ENCODE data around the gene TTLL11.

DNA sequence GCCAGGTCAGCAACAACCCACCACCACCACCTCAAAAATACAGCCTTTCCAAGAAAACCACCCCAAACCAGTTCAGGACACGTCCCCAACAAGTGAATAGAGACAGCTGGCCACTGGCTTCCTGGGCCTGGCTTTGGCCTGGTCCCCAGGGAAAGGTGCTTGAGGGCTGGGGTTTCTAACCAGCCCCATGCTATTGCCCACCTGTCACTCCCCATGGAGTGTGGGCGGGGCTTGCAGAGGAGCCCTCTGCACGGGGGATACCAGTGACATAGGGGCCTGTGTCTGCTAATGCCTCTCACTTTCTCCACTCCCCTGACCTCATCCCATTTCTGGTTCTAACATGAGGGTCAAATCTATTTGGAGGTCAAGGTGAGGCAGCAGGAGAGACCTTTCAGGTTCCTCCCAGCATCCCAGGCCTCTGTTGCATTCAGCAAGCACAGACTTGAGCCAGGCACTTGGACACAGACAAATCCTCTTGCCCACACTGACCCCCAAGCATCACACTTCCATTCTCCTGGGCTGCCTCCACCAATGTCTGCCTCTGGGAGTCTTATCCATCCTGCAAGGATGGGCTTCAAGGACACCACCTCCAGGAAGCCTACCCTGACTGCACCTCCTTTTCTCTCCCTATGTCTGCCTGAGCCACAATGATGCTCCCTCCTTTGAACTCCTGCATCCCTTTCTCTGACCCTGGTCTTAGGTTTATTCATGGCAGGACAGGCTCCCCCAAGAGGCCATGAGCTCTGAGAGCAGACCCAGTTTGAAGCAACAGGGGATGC, 16.1 kb upstream of the TTLL11 start:
- TF ChIP-seq EP300 (IDR thresholded peaks at IDR 0.05) (no peak), POLR2A (IDR thresholded peaks at IDR 0.05) (no peak)

Measured in upper lobe of left lung (tissue), 4 donors.